K562 (cell line): ENCODE measurements around the gene ZDHHC24. TPM values are rescaled to one million over a fixed set of nuclear protein-coding genes. Genes with fewer than 3 reads are reported as not detected.

Source experiments
- ATAC-seq: fragments of 200-7000 bp; cut with Tn5 transposase; 3 replicates; pipeline ENCODE4 v1.9.1; 2020; ENCODE audit warnings: moderate library complexity
- BruUV-seq: library from RNA; stranded (reverse); fragments of 400-500 nt; replicated peaks from 2 replicates; lab custom pipeline; 2021; lab: Mats Ljungman, UMichigan
- CTCF ChIA-PET: fragments of 300-600 bp; formaldehyde crosslinking; extraction: SDS; loops from one replicate; lab custom pipeline; 2021; ENCODE audit warnings: low intra/inter-chr PET ratio; lab: Yijun Ruan, JAX
- POLR2A ChIA-PET: fragments of 300-600, 350-650 bp; sonication (Branson Sonifier 250); formaldehyde crosslinking; extraction: SDS; loops from one replicate; lab custom pipeline; 2021; ENCODE audit warnings: antibody characterized with exemption, inconsistent platforms; lab: Yijun Ruan, JAX
- DNase-seq, 4 experiments: peaks; one replicate each; pipeline versions ENCODE4 v3.0.0 to v3.0.0-alpha.2; 2011 to 2018; ENCODE audit warnings: low spot score in 3 of 4, mixed read lengths in 3 of 4; ENCODE audit errors: extremely low read depth in 1 of 4
- FAIRE-seq: peaks from 2 replicates; lab custom pipeline; 2011; peaks lifted over from hg19 to GRCh38; lab: Jason Lieb, UNC
- H2AFZ ChIP-seq: 2 replicates; pipeline ENCODE4 v1.6.0; 2011; ENCODE audit warnings: low read depth, low read length, control low read depth, inconsistent platforms
- H3K27ac ChIP-seq: fragments of 200-600 bp; 3 replicates; pipeline ENCODE4 v1.8.0; 2011; ENCODE audit warnings: low read depth, mild to moderate bottlenecking, control low read depth, inconsistent platforms, low read length, moderate library complexity, mixed read lengths; ENCODE audit errors: extremely low read depth
- H3K27me3 ChIP-seq, 2 experiments: fragments of 300-600 bp in 1 of 2; 2 replicates in 1 of 2; 3 replicates in 1 of 2; pipeline versions ENCODE4 v1.6.0 to v1.8.0; 2011; ENCODE audit warnings: inconsistent platforms in 2 of 2, low read length in 2 of 2, mild to moderate bottlenecking in 1 of 2, mixed read lengths in 1 of 2, moderate library complexity in 1 of 2; ENCODE audit not compliant: control insufficient read depth in 2 of 2, insufficient read depth in 2 of 2
- H3K36me3 ChIP-seq: fragments of 300-600 bp; 3 replicates; pipeline ENCODE4 v1.8.0; 2011; ENCODE audit warnings: mild to moderate bottlenecking, low read length, inconsistent platforms; ENCODE audit not compliant: control insufficient read depth, insufficient read depth
- H3K4me1 ChIP-seq, 2 experiments: fragments of 200-600 bp in 1 of 2; replicated peaks in 1 of 2; 2 replicates in 1 of 2; 3 replicates in 1 of 2; pipeline versions ENCODE4 v1.5.1 to v1.8.0; 2011; ENCODE audit warnings: inconsistent platforms in 2 of 2, low read length in 2 of 2, mild to moderate bottlenecking in 1 of 2, mixed read lengths in 1 of 2, moderate library complexity in 1 of 2; ENCODE audit not compliant: control insufficient read depth in 2 of 2, insufficient read depth in 2 of 2
- H3K4me2 ChIP-seq: 2 replicates; pipeline ENCODE4 v1.6.1; 2011; ENCODE audit warnings: low read length, control low read depth, inconsistent platforms, mixed read lengths; ENCODE audit not compliant: insufficient read depth
- H3K4me3 ChIP-seq: fragments of 200-600 bp; sonication (generic), shearing (Covaris generic); 2 replicates; pipeline ENCODE4 v1.5.1; 2016; ENCODE audit warnings: control low read depth, inconsistent platforms
- H3K79me2 ChIP-seq: fragments of 200-600 bp; 3 replicates; pipeline ENCODE4 v1.8.0; 2011; ENCODE audit warnings: low read length, inconsistent platforms; ENCODE audit not compliant: control insufficient read depth, insufficient read depth
- H3K9ac ChIP-seq, 2 experiments: 2 replicates each; pipeline versions ENCODE4 v1.6.0 to v1.6.1; 2011; ENCODE audit warnings: low read depth in 2 of 2, low read length in 2 of 2, control low read depth in 1 of 2, inconsistent platforms in 1 of 2, mild to moderate bottlenecking in 1 of 2, mixed read lengths in 1 of 2; ENCODE audit not compliant: insufficient read depth in 1 of 2
- H3K9me1 ChIP-seq: one replicate; pipeline ENCODE4 v1.6.0; 2011; ENCODE audit warnings: inconsistent platforms, mild to moderate bottlenecking, low read length, moderate library complexity; ENCODE audit not compliant: control insufficient read depth, insufficient read depth
- H3K9me3 ChIP-seq: replicated peaks from 2 replicates; pipeline ENCODE4 v1.5.1; 2011; ENCODE audit warnings: low read depth, low read length, inconsistent platforms; ENCODE audit not compliant: control insufficient read depth, insufficient read depth
- H4K20me1 ChIP-seq: replicated peaks from 2 replicates; pipeline ENCODE4 v1.6.1; 2011; ENCODE audit warnings: low read length, inconsistent platforms, mixed read lengths; ENCODE audit not compliant: control insufficient read depth, insufficient read depth
- ARNT ChIP-seq, 2 experiments: fragments of 450-650 bp; IDR thresholded peaks; 2 replicates each; pipeline ENCODE4 v1.6.1; 2016; ENCODE audit warnings: mild to moderate bottlenecking in 1 of 2
- BCL6 ChIP-seq: fragments of 250-450 bp; sonication (Bioruptor Pico); IDR thresholded peaks from 2 replicates; pipeline ENCODE4 v1.4.0; 2020
- BRF2 ChIP-seq: IDR thresholded peaks from 3 replicates; pipeline ENCODE4 v1.6.1; 2011; ENCODE audit warnings: borderline replicate concordance, mild to moderate bottlenecking; ENCODE audit not compliant: insufficient read length, insufficient read depth
- NCOA6 ChIP-seq: fragments of 450-650 bp; IDR thresholded peaks from 2 replicates; pipeline ENCODE4 v1.6.1; 2017; ENCODE audit warnings: mild to moderate bottlenecking
- POLR2G ChIP-seq: fragments of 200-400 bp; formaldehyde crosslinking; IDR thresholded peaks from 2 replicates; pipeline ENCODE4 v1.6.1; 2017; ENCODE audit warnings: low read depth, mild to moderate bottlenecking, antibody characterized with exemption, low read length, moderate library complexity
- TOE1 ChIP-seq, 2 experiments: fragments of 450-650 bp in 1 of 2; sonication (generic) in 1 of 2; formaldehyde crosslinking in 1 of 2; IDR thresholded peaks; 2 replicates each; pipeline versions ENCODE4 v1.7.1 to v1.8.0; 2016 to 2022; ENCODE audit warnings: borderline replicate concordance in 2 of 2, mild to moderate bottlenecking in 2 of 2, antibody characterized with exemption in 1 of 2, inconsistent platforms in 1 of 2, low read depth in 1 of 2, missing genetic modification reagents in 1 of 2, moderate library complexity in 1 of 2
- ZKSCAN1 ChIP-seq: fragments of 150-350 bp; IDR thresholded peaks from 2 replicates; pipeline ENCODE4 v1.6.1; 2016; ENCODE audit warnings: low read depth, low read length
- ZKSCAN3 ChIP-seq: fragments of 250-450 bp; sonication (Bioruptor Pico); IDR thresholded peaks from 2 replicates; pipeline ENCODE4 v1.4.0; 2020
- ZNF311 ChIP-seq: fragments of 250-450 bp; sonication (Bioruptor Pico); IDR thresholded peaks from 2 replicates; pipeline ENCODE4 v1.4.0; 2020; ENCODE audit warnings: mild to moderate bottlenecking, moderate library complexity
- ZNF398 ChIP-seq: fragments of 250-450 bp; sonication (Bioruptor Pico); IDR thresholded peaks from 2 replicates; pipeline ENCODE4 v1.8.0; 2021; ENCODE audit warnings: moderate library complexity, mild to moderate bottlenecking, inconsistent platforms
- ZNF830 ChIP-seq: fragments of 250-450 bp; sonication (Bioruptor Pico); IDR thresholded peaks from 2 replicates; pipeline ENCODE4 v1.5.0; 2021; ENCODE audit warnings: mild to moderate bottlenecking
- WGBS: fragments of 100-300 bp; shearing (Covaris generic); methylation state at CpG from one replicate; pipeline ENCODE4 v1.1.6; 2016; ENCODE audit warnings: low coverage, mixed read lengths; ENCODE audit not compliant: insufficient coverage; ENCODE audit errors: missing lambda C conversion rate; 5-methylcytosine and 5-hydroxymethylcytosine counted together
- in situ Hi-C: fragments of 300-500 bp; cut with MboI; formaldehyde crosslinking; loops from 4 replicates; pipeline ENCODE4 v1.15.0; 2018; ENCODE audit warnings: inconsistent platforms, mixed read lengths
- intact Hi-C: fragments of 100-400 bp; cut with micrococcal nuclease; formaldehyde crosslinking; loops from 2 replicates; pipeline ENCODE4 v1.14.2; 2022
- polyA plus RNA-seq, 8 experiments: library from polyadenylated mRNA; depleted of rRNA in 4 of 8; stranded (reverse) in 5 of 8; unstranded in 3 of 8; fragments of >200 nt; fragmentation: Nextera tagmentation in 2 of 8; fragmentation: Illumina TruSeq in 1 of 8; extraction: Ambion mirVana in 2 of 8; extraction: Trizol in 1 of 8; gene quantifications; 2 replicates each; pipeline versions ENCODE4 v1.2.1 to v1.2.3, GENCODE V29; 2011 to 2014; ENCODE audit warnings: inconsistent platforms in 1 of 8, missing spikeins in 1 of 8
- total RNA-seq, 7 experiments: library from RNA; depleted of rRNA in 6 of 7; stranded (reverse); fragments of >200 nt in 6 of 7; fragmentation: Illumina TruSeq in 2 of 7; extraction: Trizol in 2 of 7; gene quantifications; 2 replicates each; pipeline versions ENCODE4 v1.2.1 to v1.2.3, GENCODE V29; 2011 to 2021; ENCODE audit warnings: low replicate concordance in 1 of 7

ZDHHC24 gene
- total and polyA plus RNA-seq, 9 of the 15 experiments (the other 6 are each of a cell fraction or from before 2014, with no cell fraction given) = 0.45 to 11.2 (median 2.7) TPM

GRCh38 chr11:66473608-66474515 is 72.0 kb downstream of the ZDHHC24 start:
- peak overlapping the region in 1 of 2 experiments; percentile 55; a peak in 2 of 4 replicates for H3K9ac ChIP-seq
- no peak overlapping the region for H3K4me3 ChIP-seq
- H3K27me3 ChIP-seq = no peaks in the 10 kb centered on the region
- no peaks in the 10 kb centered on the region for H3K9me1 ChIP-seq
- no peaks in the 10 kb centered on the region for H3K79me2 ChIP-seq
- no peak overlapping the region for H2AFZ ChIP-seq
- ATAC-seq = no peak
- intact Hi-C loops (no loop called here), in situ Hi-C loops (no loop called here)
- H3K27ac ChIP-seq = no peak overlapping the region
- CTCF ChIA-PET = no interaction called here
- POLR2A ChIA-PET = interaction anchor here (1.0 kb wide), 1 partner anchor 197 kb away, joined by 3 read pairs; no protein-coding TSS in a partner anchor
- H3K9me3 ChIP-seq = no peaks in the 10 kb centered on the region
- no peak overlapping the region for H3K4me2 ChIP-seq
- peaks cover 3% of the 10 kb centered on the region; the same call in 2 of the 3 replicates for H3K36me3 ChIP-seq
- H4K20me1 ChIP-seq = peaks cover 10% of the 10 kb centered on the region; the same call in 1 of the 2 replicates
- WGBS = 71% methylated on average over 19 of the region's 20 CpGs
- H3K4me1 ChIP-seq = peaks cover 0 to 12% of the 10 kb centered on the region in 2 experiments; a peak in 3 of 5 replicates
- BruUV-seq = no TSS peak
- no peak for DNase-seq
- TF ChIP-seq POLR2G (peak; percentile 34; the same call in 1 of the 2 replicates), ZNF830 (CRISPR knock-in tag) (no peak)
- FAIRE-seq = no peak

GRCh38 chr11:66473167-66473566 is 72.7 kb downstream of the ZDHHC24 start:
- CTCF ChIA-PET = no interaction called here
- Histone ChIP-seq H3K4me1 (peaks cover 0 to 12% of the 10 kb centered on the region in 2 experiments; a peak in 2 of 5 replicates), H4K20me1 (0 out of 2 replicates have a peak, but pooled peaks cover 3% of the 10 kb centered on the region), H3K27me3 (no peaks in the 10 kb centered on the region), H2AFZ (no peak overlapping the region), H3K4me2 (no peak overlapping the region), H3K9ac (no peak overlapping the region), H3K4me3 (no peak overlapping the region), H3K79me2 (no peaks in the 10 kb centered on the region), H3K9me3 (no peaks in the 10 kb centered on the region), H3K27ac (no peak overlapping the region), H3K36me3 (peaks cover 3% of the 10 kb centered on the region; the same call in 1 of the 3 replicates), H3K9me1 (no peaks in the 10 kb centered on the region)
- POLR2A ChIA-PET = interaction anchor here (0.5 to 1.0 kb wide), 2 partner anchors 196 to 638 kb away, joined by 3 read pairs; no protein-coding TSS in a partner anchor
- no peak for FAIRE-seq
- ATAC-seq = no peak
- in situ Hi-C loops = no loop called here
- DNase-seq = no peak
- intact Hi-C loops = no loop called here
- BruUV-seq = no TSS peak
- 79% methylated on average over 11 of the region's 11 CpGs for WGBS
- TF ChIP-seq ARNT (IDR thresholded peaks at IDR 0.05) = no peak
- no peak for TF ChIP-seq NCOA6
- TF ChIP-seq ZKSCAN3 (CRISPR knock-in tag) = no peak
- no peak for TF ChIP-seq ZNF311 (CRISPR knock-in tag)
- TF ChIP-seq BCL6 = no peak
- no peak for TF ChIP-seq BRF2
- TF ChIP-seq ZNF398 (CRISPR knock-in tag) = no peak
- TF ChIP-seq ZKSCAN1 = no peak
- no peak for TF ChIP-seq TOE1 (IDR thresholded peaks at IDR 0.05; ENCODE audit: borderline replicate concordance)
- no peak for TF ChIP-seq TOE1 (CRISPR knock-in tag; IDR thresholded peaks at IDR 0.05; ENCODE audit: borderline replicate concordance, low read depth)
